Left lobe of liver (tissue), 2 donors: ENCODE results near the gene FOXRED1. TPM values are rescaled to one million over a fixed set of nuclear protein-coding genes. Genes with fewer than 3 reads are reported as not detected.
"Not testable (repeated sequence)": the region's sequence is repeated elsewhere in the genome, so short reads cannot be mapped to it uniquely, and the experiment has no call there.

ENCODE experiments used
- ATAC-seq: fragments of 200-7000 bp; cut with Tn5 transposase; one replicate; pipeline ENCODE4 v1.9.1; 2020; ENCODE audit warnings: mild to moderate bottlenecking, moderate library complexity
- DNase-seq: peaks from one replicate; pipeline ENCODE4 v3.0.0-alpha.2; 2020; ENCODE audit warnings: low spot score
- total RNA-seq: library from RNA; stranded (reverse); gene quantifications from one replicate; pipeline ENCODE4 v1.2.1, GENCODE V29; 2021
- donor health status: DM: no; HTN: no; CAD: no; lungs with moderate emphysema.
- donor health status: DM: no; HTN: yes; CAD: no.

FOXRED1 gene
- total RNA-seq, 1 donor from 2014 or later = 46.0 TPM

DNA sequence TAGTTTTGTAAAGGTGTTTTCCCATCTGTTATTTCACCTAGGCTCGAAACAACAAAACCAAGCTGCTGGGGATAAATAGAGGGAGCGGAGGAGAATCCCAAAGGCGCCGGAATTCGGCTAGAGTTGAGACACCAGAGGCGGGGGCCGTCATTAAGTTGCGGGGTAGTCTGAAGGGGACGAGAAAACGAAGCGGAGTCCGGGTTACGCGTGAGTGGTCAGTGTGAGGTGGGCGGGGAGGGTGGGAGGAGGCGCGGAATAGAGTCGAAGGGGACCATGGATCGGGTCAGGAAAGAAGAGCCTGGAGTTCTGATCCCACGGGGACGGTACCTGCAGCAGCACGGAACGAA lies 620 bp upstream of the FOXRED1 start:
- DNase-seq (no peak), ATAC-seq (peak; percentile 24)

DNA sequence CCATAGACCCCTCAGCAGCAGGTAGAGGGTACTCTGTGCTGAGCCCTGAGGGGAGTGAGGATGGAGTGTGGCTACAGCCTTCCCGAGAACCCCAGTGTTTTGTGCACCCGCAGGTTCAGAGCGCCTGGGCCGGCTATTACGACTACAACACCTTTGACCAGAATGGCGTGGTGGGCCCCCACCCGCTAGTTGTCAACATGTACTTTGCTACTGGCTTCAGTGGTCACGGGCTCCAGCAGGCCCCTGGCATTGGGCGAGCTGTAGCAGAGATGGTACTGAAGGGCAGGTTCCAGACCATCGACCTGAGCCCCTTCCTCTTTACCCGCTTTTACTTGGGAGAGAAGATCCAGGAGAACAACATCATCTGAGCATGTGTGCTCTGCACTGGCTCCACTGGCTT lies 8.4 kb downstream of the FOXRED1 start:
- peak; percentile 83 for DNase-seq
- peak; percentile 78 for ATAC-seq

DNA sequence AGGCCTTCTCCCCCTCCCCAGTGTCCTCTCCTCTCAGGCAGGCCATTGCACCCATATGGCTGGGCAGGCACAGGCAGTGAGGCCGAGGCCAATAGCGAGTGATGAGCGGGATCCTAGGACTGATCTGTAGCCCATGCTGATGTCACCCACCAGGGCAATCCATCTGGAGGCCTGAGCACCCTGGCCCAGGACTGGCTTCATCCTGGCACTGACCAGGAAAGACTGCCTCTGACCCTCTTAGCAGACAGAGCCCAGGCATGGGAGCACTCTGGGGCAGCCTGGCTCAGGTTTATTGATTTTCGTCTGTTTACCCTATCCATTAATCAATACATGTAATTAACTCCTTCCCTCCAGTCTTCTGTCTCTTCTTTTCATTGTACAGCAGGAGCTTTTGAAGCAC lies 8.8 kb downstream of the FOXRED1 start:
- peak; percentile 82 for ATAC-seq
- peak; percentile 84 for DNase-seq

DNA sequence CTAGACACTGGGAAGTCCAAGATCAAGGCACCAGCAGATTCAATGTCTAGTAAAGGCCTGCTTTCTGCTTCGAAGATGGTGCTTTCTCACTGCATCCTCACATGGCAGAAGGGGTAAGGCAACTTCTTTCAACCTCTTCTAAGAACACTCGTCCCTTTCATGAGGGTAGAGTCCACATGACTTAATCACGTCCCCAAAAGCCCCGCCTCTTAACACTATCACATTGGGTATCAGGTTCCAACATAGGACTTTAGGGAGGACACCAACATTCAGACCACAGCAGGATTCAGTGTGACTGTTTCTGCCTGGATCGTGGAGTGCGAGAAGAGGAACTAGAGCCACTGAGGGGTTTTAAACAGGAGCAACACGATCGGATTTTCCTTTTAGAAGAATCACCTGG lies 10.2 kb downstream of the FOXRED1 start:
- ATAC-seq (no peak), DNase-seq (no peak)

DNA sequence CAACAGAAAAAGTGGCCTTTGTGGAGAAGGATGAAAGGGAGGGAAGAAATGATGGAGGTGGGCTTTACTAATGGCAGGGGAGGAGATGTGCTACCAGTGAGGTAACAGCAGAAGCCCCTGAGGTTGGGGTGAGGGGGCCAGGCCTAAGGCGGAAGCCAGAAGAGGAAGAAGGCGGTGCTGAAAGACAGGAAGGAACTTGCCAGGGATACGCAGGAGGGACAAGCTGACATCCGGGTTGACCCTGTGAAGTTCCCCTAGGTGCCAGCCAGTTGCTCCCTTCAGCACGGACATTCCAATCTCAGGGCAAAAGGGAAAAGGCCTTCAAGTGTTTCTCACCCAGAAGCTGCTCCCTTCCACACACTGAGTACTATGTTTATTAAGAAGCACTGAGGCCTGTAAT lies 11.6 kb downstream of the FOXRED1 start:
- DNase-seq (no peak), ATAC-seq (no peak)

DNA sequence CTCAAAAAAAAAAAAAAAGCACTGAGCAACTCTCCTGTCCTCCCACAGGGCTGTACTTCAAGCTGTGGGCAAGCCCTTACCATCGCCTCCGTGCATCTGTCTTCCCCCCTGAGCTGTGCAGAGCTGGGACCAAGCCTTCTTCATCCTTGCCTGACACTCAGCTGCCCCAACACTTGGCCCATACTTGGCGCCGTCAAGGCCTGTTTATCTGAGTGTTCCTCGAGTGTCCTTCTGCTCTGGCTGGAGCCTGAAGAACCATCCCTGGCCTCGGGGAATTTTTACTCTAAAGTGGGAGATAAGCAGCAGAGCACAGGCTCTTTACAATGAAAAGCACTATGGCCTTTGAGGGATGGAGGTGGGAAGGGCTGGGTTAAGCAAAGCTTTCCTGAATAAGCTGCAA lies 12.3 kb downstream of the FOXRED1 start:
- DNase-seq = peak; percentile 38
- ATAC-seq = no peak

DNA sequence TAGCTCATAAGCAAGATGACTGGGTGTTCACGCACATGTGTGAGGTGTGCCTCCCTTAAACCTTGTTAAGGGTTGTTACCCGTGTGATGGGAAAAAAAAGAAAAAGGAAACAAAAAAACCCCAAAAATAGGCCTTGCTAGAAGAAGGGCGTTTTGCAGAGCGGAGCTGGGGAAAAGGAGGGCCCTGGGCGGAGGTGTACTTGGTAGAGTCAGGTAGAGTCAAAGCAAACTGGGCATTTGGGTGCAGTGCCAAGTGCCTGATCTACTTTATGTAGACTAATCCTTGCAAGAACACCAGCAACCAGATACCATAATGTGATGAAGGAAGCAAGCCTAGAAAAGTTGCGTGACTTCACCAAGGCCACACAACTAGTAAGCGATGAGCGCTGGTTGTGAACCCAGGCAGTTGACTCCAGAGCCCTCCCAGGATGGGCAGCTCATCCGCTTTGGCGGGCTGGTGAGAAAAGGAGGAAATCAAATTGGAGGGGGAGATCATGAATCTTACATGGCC lies 12.8 kb downstream of the FOXRED1 start:
- peak; percentile 38 for DNase-seq
- no peak for ATAC-seq

DNA sequence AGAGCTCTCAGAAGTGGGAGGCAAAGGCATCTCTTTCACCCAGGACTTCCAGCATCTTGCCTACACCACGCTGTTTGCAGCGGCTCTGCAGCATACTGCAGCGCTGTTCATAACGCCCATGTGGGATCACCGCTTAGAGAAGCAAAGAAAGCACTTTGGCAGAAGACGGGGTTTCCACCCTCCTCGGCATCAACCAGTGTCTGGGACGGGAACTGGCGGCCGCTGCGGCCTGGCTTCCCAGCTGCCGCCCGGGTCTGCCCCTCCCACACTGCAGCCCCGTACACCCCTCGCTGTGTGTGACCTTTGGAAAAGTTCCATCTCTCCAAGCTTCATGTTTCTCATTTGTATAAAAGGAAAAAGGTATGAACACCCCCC lies 13.4 kb downstream of the FOXRED1 start:
- DNase-seq = no peak
- peak; percentile 50 for ATAC-seq

DNA sequence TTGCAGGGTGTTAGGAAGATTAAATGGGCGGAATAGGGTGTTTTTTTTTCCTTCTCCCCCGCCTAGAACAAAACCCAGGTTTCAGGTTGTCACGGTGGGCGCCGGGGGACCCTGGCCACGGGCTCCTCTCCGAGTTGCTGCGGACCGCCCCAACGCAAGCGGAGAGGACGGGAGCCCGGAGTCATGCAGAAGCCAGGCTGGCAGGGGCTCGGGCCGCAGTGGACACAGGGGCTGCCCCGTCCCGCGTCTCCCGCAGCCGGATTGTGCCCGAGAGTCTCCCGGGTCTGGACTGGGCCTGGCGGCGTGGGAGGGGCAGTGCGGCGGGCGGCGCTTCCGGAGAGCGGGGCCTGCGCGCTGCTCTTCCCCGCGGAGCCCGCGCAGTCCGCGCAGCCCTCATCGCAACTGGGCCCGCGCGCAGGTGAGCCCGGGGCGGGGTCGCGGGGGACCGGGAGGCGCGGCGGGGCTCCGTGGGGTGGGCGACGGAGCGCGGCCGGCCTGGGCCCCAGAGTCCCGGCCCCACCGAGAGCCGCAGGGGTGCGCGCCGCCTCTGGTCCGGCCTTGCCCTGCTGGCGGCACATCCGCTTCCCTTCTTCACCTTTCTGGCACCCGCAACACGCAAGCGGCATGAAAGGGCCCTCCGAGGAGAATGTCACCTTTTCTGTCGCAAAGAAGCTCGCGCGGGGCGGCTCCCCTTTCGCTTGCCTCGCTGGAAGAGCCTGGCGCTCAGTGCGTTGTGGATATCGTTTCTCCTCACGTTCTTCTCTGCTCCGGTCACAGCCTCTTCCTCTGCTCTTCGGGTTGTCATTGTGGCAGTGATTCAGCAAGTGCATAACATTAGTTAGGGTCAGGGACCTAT lies 14.0 kb downstream of the FOXRED1 start, which contains the start of gene TIRAP:
Gene TIRAP (plus strand): TSS at position 358 of the 856 bp plus-strand sequence. CDS start 7,802 bp downstream, outside the sequence.
- DNase-seq (peak; percentile 84), ATAC-seq (peak; percentile 86)

DNA sequence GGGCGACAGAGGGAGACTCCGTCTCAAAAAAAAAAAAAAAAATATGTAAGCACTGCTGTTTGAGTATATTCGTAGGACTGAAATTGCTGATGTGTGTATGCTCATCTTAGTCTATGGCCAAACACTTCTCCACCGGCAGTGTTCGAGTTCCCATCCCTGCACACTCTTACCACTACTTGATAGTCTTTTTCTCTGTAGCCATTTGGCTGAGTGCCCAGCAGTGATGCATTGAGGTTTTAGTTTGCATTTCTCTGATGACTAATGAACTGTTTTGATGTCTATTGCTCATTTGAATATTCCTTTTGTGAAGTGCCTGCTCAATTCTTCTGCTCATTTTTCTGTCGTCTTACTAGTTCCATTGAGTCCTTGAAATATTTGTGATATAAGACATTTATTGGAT lies 15.9 kb downstream of the FOXRED1 start:
- DNase-seq (no peak), ATAC-seq (no peak)

DNA sequence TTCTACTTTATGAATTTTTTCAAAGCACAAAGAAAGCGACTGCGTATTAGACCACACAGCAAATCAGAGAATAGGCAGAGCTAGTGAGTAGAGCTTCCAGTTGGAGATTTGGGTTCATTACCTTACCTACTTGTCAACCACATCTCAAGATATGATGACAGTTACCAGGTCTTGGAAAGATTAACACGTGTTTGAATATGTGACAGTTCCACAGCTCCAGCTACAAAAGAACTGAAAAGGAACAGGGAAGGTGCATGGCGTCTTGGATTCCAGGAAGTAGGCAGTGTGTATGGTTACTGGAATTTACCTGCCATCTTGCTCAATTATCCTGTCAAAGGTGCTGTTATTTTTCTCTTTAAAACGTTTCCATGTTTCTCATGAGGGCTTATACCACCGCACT lies 19.3 kb downstream of the FOXRED1 start:
- ATAC-seq = no peak

DNA sequence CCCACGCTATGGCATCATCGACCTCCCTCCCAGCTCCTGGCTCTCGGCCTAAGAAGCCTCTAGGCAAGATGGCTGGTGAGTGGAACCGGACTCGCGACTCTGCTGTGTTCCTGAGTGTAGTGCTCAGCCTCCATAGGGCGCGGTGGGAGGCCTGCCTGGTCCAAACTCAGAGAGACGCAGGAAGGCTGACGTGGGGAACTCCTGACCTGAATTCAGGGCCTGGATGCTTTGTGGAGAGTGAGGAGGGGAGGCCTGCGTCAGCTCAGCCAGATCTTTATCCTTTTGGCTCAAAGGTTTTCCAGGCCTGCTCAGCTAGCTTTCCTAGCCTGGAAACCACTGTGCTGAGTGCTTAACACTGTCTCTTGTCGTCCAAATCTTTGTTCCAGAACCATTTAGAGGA lies 21.9 kb downstream of the FOXRED1 start:
- ATAC-seq = no peak

More for the DNA sequence above, 19.3 kb downstream of the FOXRED1 start:
- DNase-seq = no peak

DNA sequence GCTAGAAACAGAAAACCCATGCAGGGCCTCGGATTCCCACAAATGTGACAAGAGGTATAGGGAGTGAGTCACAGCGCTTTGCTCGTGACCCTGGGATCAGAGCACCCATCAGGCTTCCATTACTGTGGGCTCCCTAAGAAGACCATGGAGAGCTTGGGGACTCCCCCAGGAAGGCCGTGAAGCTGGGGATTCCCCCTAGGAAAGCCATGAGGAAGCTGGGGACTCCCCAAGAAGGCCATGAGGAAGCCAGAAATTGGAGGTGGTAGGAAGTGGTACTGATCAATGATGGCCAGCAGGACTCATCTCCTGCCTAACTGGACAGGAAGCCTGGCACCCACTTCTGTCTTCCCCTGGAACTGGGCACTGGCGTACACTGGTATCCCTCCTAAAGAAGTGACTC lies 24.8 kb downstream of the FOXRED1 start:
- ATAC-seq = no peak
- no peak for DNase-seq

More for the DNA sequence above, 21.9 kb downstream of the FOXRED1 start:
- DNase-seq = no peak

DNA sequence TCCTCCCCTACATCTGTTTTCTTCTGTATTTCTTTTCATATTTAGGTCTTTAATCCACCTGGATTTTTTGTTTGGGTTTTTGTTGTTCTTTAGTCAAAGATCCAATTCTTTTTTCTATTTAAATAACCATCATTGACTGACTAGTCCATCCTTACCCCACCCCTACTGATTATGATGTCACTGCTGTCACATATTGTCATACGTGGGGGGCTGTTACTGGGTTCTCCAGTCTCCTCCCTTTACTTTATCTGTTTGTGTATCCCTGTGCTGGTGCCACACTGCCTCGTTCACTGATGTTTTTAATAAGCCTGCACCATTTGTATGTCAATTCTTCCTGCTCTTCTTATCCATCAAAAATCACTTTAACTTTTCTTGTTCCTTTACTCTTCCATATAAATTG lies 28.1 kb downstream of the FOXRED1 start:
- no peak for ATAC-seq
- no peak for DNase-seq

DNA sequence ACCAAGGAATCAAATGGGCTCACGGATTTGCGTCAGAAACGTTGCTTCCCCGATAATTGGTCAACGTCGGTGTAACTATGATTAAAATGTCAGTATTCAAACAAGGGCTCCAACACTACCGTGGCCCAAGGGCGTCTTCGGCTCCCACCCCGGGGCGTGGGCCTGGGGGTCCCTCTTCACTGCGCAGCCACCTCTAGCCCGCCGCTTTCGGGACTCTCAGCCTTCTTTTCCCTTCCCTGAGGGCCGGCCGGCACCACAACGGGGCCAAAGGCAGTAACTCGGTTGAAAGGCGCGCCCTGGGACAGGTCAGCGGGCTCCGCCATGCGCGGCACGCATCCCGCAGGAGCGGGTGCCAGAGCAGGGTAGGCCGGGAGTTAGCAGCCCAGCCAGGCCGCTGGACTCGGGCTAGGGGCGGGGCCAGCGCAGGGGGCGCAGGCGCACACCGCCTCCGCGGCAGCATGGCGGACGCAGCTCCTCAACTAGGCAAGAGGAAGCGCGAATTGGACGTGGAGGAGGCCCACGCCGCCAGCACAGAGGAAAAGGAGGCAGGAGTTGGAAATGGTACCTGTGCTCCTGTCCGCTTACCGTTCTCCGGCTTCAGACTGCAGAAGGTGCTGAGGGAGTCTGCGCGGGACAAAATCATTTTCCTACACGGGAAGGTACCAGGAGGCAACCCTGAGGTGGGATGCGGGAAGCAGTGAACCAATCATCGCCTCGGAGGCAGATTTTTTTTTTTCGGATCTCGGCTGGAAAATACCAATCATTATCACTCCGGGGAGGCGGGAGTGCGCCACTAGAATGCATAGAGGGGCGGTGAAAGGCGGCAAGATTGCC lies 34.9 kb downstream of the FOXRED1 start, which contains the start of gene DCPS:
Gene DCPS (plus strand): TSS at position 438 of the 834 bp plus-strand sequence. CDS start 21 bp downstream, at position 459.
- peak; percentile 99 for ATAC-seq
- DNase-seq = peak; percentile 95

DNA sequence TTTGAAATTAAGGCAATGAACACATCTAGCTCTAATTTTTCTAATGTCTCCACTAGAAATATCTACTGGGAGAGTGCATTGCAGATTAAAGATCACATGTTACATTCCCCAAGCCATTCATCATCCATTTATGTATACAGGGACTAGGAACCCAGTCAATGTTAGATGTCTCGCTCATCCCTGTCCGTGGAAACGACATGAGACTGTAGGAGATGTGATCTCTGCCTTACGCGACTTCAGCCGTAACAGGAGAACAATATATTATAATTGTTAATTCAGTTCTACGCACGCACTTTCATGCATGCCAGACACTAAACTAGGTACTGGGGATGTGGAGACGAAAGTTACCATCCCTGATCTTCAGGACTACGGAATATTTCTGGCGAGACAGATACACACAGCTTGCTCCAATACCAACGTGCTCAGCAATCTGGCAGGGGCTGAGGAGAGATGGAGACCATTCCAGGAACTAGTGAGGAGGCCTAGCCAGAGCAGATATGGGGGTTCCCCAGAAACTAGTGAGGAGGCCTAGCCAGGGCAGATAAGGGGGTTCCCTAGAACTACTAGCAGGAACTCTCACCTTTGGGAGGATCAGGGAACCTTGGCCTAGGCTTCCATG lies 35.6 kb downstream of the FOXRED1 start:
- ATAC-seq (no peak), DNase-seq (no peak)

DNA sequence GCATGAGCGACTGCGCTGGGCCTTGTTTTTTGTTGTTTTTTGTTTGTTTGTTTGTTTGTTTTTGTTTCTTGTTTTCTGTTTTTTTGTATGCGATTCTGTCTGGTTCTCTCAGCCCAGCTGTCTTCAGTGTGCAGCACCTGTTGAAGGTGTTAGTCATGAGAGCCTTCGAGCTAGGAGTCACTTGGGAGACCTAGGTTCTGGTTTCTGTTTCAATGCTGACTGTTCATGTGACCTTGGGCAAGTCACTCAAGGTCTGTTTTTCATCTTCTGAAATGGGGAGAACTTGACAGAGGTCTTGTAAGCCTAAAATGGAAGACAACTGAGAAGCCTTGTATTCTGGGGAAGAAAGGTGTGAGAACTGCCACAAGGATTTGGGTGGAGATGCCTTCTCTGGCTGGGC lies 36.7 kb downstream of the FOXRED1 start:
- no peak for DNase-seq
- ATAC-seq = no peak

DNA sequence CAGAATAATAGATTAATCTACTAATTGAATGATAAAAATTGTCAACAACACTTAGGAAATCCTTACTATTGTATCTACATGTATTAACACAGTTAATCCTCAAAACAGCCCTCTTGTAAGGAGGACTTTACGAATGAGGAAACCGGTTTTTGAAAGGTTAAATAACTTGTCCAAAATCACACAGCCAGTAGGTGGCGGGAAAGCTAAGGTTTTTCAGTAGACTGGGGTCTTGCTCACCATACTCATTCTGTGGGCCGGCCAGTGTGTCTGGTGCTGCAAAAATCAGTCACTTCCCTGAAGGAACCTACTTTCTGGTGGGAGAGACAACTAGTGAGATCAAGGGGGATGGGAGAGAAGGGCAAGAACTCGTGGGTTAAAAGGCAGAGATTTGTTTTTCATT lies 38.8 kb downstream of the FOXRED1 start:
- ATAC-seq (no peak), DNase-seq (no peak)

DNA sequence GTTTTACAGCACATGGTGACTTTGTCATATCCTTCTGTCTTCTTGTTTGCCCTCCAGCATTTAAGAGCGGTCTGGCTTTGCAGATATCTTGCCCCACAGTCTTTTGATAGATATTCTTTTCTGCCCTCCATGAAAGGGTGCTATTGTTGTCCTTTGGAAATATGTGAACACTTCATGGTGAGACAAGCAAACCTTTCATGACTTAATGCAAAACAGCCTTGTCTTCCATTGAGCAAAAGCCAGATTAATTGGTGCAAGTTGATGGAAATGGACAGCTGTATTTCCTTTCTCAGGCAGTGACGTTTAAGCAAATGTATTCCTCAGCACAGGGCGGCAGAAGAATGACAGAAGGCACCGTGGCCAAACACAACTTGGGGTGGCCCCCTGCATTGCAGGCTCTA lies 39.3 kb downstream of the FOXRED1 start:
- DNase-seq (no peak), ATAC-seq (no peak)

DNA sequence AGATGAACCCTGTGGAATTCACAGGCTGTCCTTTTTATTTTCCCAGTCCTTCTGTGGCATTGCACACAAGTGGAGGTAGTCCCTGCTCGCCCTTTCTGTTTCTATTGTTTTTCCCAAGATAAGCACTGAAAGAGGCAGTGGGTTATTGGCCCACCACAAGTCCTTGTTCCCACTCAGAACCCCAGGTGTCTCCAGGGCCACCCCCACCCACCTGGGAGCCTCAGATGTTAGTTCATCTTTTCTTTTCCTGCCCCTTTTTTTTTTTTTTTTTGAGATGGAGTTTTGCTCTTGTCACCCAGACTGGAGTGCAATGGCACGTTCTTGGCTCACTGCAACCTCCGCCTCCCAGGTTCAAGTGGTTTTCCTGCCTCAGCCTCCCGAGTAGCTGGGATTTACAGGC lies 39.8 kb downstream of the FOXRED1 start:
- not testable (repeated sequence) for ATAC-seq, DNase-seq
